Activated B cell treated with CpG ODN at 0.5 μM for 24 hours (primary cell): ENCODE data around the gene USP17L11. TPM values are rescaled to one million over a fixed set of nuclear protein-coding genes. Genes with fewer than 3 reads are reported as not detected.
"Not testable (repeated sequence)": the region's sequence is repeated elsewhere in the genome, so short reads cannot be mapped to it uniquely, and the experiment has no call there.

ENCODE experiments used
- ATAC-seq: fragments of 200-7000 bp; cut with Tn5 transposase; one replicate; pipeline ENCODE4 v1.10.0; 2021; ENCODE audit warnings: low read depth, mild to moderate bottlenecking, moderate library complexity
- CTCF ChIA-PET: fragments of 350-600 bp; sonication (Branson Sonifier 250); formaldehyde crosslinking; loops from one replicate; lab custom pipeline; 2021; ENCODE audit warnings: antibody characterized with exemption; lab: Charles Lee
- POLR2A ChIA-PET: fragments of 350-600 bp; sonication (Branson Sonifier 250); formaldehyde crosslinking; loops from one replicate; lab custom pipeline; 2021; ENCODE audit warnings: antibody characterized with exemption; lab: Charles Lee
- DNase-seq: peaks from one replicate; pipeline ENCODE4 v3.0.0; 2022
- H3K27ac Mint-ChIP-seq: one replicate; pipeline ENCODE4 v1.8.0; 2020; ENCODE audit warnings: mixed read lengths
- H3K27me3 Mint-ChIP-seq: one replicate; pipeline ENCODE4 v1.8.0; 2021; ENCODE audit warnings: mixed read lengths
- H3K36me3 Mint-ChIP-seq: one replicate; pipeline ENCODE4 v1.8.0; 2021; ENCODE audit warnings: low read depth, mixed read lengths
- H3K4me1 Mint-ChIP-seq: one replicate; pipeline ENCODE4 v1.8.0; 2021; ENCODE audit warnings: mixed read lengths
- H3K4me3 Mint-ChIP-seq: one replicate; pipeline ENCODE4 v1.8.0; 2020; ENCODE audit warnings: mild to moderate bottlenecking, mixed read lengths
- H3K9me3 Mint-ChIP-seq: one replicate; pipeline ENCODE4 v1.8.0; 2020; ENCODE audit warnings: mixed read lengths
- intact Hi-C: fragments of 100-400 bp; cut with micrococcal nuclease; formaldehyde crosslinking; loops from one replicate; pipeline ENCODE4 v1.15.1; 2024
- total RNA-seq: library from RNA; stranded (reverse); gene quantifications from 2 replicates; pipeline ENCODE4 v1.2.3, GENCODE V29; 2022

The USP17L11 gene
- total RNA-seq, 1 donor from 2014 or later = not detected

GRCh38 chr4:9247953-9248680, 32.9 kb downstream of the USP17L11 start, which contains the start of gene USP17L18:
TSS of gene USP17L18 (plus strand) at chr4:9248630. CDS start at chr4:9248630, 0 bp downstream.
- H3K4me3 Mint-ChIP-seq, H3K36me3 Mint-ChIP-seq, intact Hi-C loops, H3K9me3 Mint-ChIP-seq, H3K27ac Mint-ChIP-seq, CTCF ChIA-PET, H3K4me1 Mint-ChIP-seq, ATAC-seq, H3K27me3 Mint-ChIP-seq, POLR2A ChIA-PET: not testable (repeated sequence)
- DNase-seq = peak; percentile 14

- H3K9me3 Mint-ChIP-seq, H3K36me3 Mint-ChIP-seq, DNase-seq, H3K4me1 Mint-ChIP-seq, H3K4me3 Mint-ChIP-seq, H3K27ac Mint-ChIP-seq, CTCF ChIA-PET, intact Hi-C loops, ATAC-seq, POLR2A ChIA-PET, H3K27me3 Mint-ChIP-seq: not testable (repeated sequence)
Observed at GRCh38 chr4:9253078-9253477, 37.9 kb downstream of the USP17L11 start, which contains the start of gene USP17L19. TSS of gene USP17L19 (plus strand) at chr4:9253378. CDS start at chr4:9253378, 0 bp downstream.

GRCh38 chr4:9257824-9258223, 42.6 kb downstream of the USP17L11 start, which contains the start of gene USP17L20:
TSS of gene USP17L20 (plus strand) at chr4:9258124. CDS start at chr4:9258124, 0 bp downstream.
- H3K4me1 Mint-ChIP-seq, H3K27me3 Mint-ChIP-seq, H3K36me3 Mint-ChIP-seq, H3K4me3 Mint-ChIP-seq, CTCF ChIA-PET, DNase-seq, ATAC-seq, H3K9me3 Mint-ChIP-seq, POLR2A ChIA-PET, H3K27ac Mint-ChIP-seq, intact Hi-C loops: not testable (repeated sequence)

DNA sequence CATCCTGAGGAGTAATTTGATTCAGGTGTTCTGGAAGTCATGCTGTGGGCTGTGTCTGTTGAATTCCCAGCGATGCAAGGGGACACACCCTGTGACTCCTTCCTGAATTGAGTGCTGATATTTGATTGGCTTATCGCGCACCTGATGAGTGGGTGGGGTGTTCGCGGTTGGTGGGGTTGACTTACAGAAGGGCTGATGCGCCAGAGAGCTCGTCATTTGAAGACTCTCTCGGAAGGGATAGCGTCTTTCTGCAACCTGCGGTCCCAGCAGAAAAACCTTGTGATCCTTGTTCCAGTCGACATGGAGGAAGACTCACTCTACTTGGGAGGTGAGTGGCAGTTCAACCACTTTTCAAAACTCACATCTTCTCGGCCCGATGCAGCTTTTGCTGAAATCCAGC, 47.4 kb downstream of the USP17L11 start, which contains the start of gene USP17L21:
TSS of gene USP17L21 (plus strand) at position 301 of the 400 bp plus-strand sequence. CDS start at position 301, 0 bp downstream.
- H3K27ac Mint-ChIP-seq, POLR2A ChIA-PET, H3K27me3 Mint-ChIP-seq, H3K4me1 Mint-ChIP-seq, DNase-seq, H3K36me3 Mint-ChIP-seq, CTCF ChIA-PET, ATAC-seq, H3K4me3 Mint-ChIP-seq, intact Hi-C loops, H3K9me3 Mint-ChIP-seq: not testable (repeated sequence)

Other genes with a start within 250 kb of the USP17L11 start
- gene FAM90A26, start 45.0 kb upstream of the USP17L11 start, total RNA-seq = not detected in 2 replicates
- not detected in 2 replicates for gene USP17L10, start 4.7 kb upstream of the USP17L11 start, total RNA-seq
- not detected in 2 replicates for gene USP17L12, start 4.7 kb downstream of the USP17L11 start, total RNA-seq
- gene USP17L13, start 9.5 kb downstream of the USP17L11 start, total RNA-seq = not detected in 2 replicates
- not detected in 2 replicates for gene USP17L15, start 19.0 kb downstream of the USP17L11 start, total RNA-seq
- gene USP17L17, start 28.5 kb downstream of the USP17L11 start, total RNA-seq = not detected in 2 replicates
- gene USP17L18, start 33.2 kb downstream of the USP17L11 start, total RNA-seq = not detected in 2 replicates
- gene USP17L19, start 38.0 kb downstream of the USP17L11 start, total RNA-seq = not detected in 2 replicates
- not detected in 2 replicates for gene USP17L20, start 42.7 kb downstream of the USP17L11 start, total RNA-seq
- not detected in 2 replicates for gene USP17L21, start 47.5 kb downstream of the USP17L11 start, total RNA-seq
- not detected in 2 replicates for gene USP17L22, start 52.2 kb downstream of the USP17L11 start, total RNA-seq
- not detected in 2 replicates for gene USP17L24, start 109.8 kb downstream of the USP17L11 start, total RNA-seq
- not detected in 2 replicates for gene USP17L25, start 114.5 kb downstream of the USP17L11 start, total RNA-seq
- not detected in 2 replicates for gene USP17L26, start 119.3 kb downstream of the USP17L11 start, total RNA-seq
- not detected in 2 replicates for gene USP17L5, start 124.0 kb downstream of the USP17L11 start, total RNA-seq
- not detected in 2 replicates for gene USP17L27, start 128.7 kb downstream of the USP17L11 start, total RNA-seq
- gene USP17L28, start 133.5 kb downstream of the USP17L11 start, total RNA-seq = not detected in 2 replicates
- gene USP17L29, start 138.2 kb downstream of the USP17L11 start, total RNA-seq = not detected in 2 replicates
- gene USP17L30, start 147.7 kb downstream of the USP17L11 start, total RNA-seq = not detected in 2 replicates
- gene DEFB131A, start 229.0 kb downstream of the USP17L11 start, total RNA-seq = not detected in 2 replicates